Tibial nerve (tissue), 4 donors: ENCODE measurements around the gene TMEM132C. TPM values are rescaled to one million over a fixed set of nuclear protein-coding genes. Genes with fewer than 3 reads are reported as not detected.

Experiments used
- DNase-seq, 2 donors: peaks; one replicate each; pipeline ENCODE4 v3.0.0-alpha.2; 2019; ENCODE audit warnings: low spot score in 2 of 2
- H3K27ac ChIP-seq, 4 donors: fragments of 200-600 bp; sonication (generic) in 3 of 4; one replicate each; pipeline ENCODE4 v1.5.1; 2017 to 2019; ENCODE audit warnings: mild to moderate bottlenecking in 1 of 4
- H3K27me3 ChIP-seq, 2 donors: fragments of 200-600 bp; sonication (generic) in 1 of 2; one replicate each; pipeline versions ENCODE4 v1.5.1 to v1.6.0; 2017 to 2019
- H3K36me3 ChIP-seq, 3 donors: fragments of 200-600 bp; sonication (generic); one replicate each; pipeline ENCODE4 v1.5.1; 2018 to 2019
- H3K4me1 ChIP-seq, 4 donors: fragments of 200-600 bp; sonication (generic) in 3 of 4; one replicate each; pipeline ENCODE4 v1.5.1; 2017 to 2019
- H3K4me3 ChIP-seq, 4 donors: fragments of 200-600 bp; sonication (generic) in 3 of 4; one replicate each; pipeline ENCODE4 v1.5.1; 2017 to 2019; ENCODE audit warnings: mild to moderate bottlenecking in 1 of 4, moderate library complexity in 1 of 4
- H3K9me3 ChIP-seq, 4 donors: fragments of 200-600 bp; sonication (generic) in 3 of 4; one replicate each; pipeline ENCODE4 v1.5.1; 2017 to 2019
- EP300 ChIP-seq, 2 donors: sonication (generic); formaldehyde crosslinking; IDR thresholded peaks; one replicate each; pipeline ENCODE4 v1.6.1; 2017; ENCODE audit warnings: antibody characterized with exemption in 2 of 2, mild to moderate bottlenecking in 1 of 2
- POLR2A ChIP-seq, 2 donors: fragments of 450-650 bp; IDR thresholded peaks; one replicate each; pipeline ENCODE4 v1.6.1; 2017; ENCODE audit warnings: antibody characterized with exemption in 2 of 2, mild to moderate bottlenecking in 2 of 2, moderate library complexity in 2 of 2
- WGBS, 2 donors: methylation state at CpG; one replicate each; pipeline ENCODE4 v1.1.5; 2018; 5-methylcytosine and 5-hydroxymethylcytosine counted together
- total RNA-seq, 4 donors: library from RNA; depleted of rRNA; stranded (reverse); fragments of >200 nt; gene quantifications; one replicate each; pipeline ENCODE4 v1.1.0, GENCODE V29; 2016
- TF ChIP-seq, protein P1 (sequence below), 5 experiments: fragments of 200-600 bp in 3 of 5; fragments of 450-650 bp in 2 of 5; sonication (generic) in 3 of 5; IDR thresholded peaks; one replicate each; pipeline ENCODE4 v1.5.1; 2016 to 2019; ENCODE audit warnings: antibody characterized with exemption in 5 of 5, mild to moderate bottlenecking in 3 of 5, moderate library complexity in 2 of 5

TMEM132C gene
- total RNA-seq, 4 donors from 2014 or later: 8.2 to 17.4 (median 12.4) TPM

GRCh38 chr12:128455851-128456250, 188.9 kb downstream of the TMEM132C start:
- no peaks in the 10 kb centered on the region for H3K27me3 ChIP-seq
- no peaks in the 10 kb centered on the region for H3K36me3 ChIP-seq
- no peak for TF ChIP-seq EP300 (IDR thresholded peaks at IDR 0.05)
- TF ChIP-seq POLR2A (IDR thresholded peaks at IDR 0.05): no peak
- TF ChIP-seq, protein P1, sequence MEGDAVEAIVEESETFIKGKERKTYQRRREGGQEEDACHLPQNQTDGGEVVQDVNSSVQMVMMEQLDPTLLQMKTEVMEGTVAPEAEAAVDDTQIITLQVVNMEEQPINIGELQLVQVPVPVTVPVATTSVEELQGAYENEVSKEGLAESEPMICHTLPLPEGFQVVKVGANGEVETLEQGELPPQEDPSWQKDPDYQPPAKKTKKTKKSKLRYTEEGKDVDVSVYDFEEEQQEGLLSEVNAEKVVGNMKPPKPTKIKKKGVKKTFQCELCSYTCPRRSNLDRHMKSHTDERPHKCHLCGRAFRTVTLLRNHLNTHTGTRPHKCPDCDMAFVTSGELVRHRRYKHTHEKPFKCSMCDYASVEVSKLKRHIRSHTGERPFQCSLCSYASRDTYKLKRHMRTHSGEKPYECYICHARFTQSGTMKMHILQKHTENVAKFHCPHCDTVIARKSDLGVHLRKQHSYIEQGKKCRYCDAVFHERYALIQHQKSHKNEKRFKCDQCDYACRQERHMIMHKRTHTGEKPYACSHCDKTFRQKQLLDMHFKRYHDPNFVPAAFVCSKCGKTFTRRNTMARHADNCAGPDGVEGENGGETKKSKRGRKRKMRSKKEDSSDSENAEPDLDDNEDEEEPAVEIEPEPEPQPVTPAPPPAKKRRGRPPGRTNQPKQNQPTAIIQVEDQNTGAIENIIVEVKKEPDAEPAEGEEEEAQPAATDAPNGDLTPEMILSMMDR (IDR thresholded peaks at IDR 0.05): no peak
- H3K27ac ChIP-seq: no peak overlapping the region
- no peaks in the 10 kb centered on the region for H3K4me1 ChIP-seq
- peaks cover 0 to 11% (median 0%) of the 10 kb centered on the region in 4 donors for H3K9me3 ChIP-seq
- no peak overlapping the region for H3K4me3 ChIP-seq
- DNase-seq: no peak
- 44 to 56% methylated on average over 5 of the region's 5 CpGs for WGBS, 2 donors

GRCh38 chr12:128456922-128457321, 190.0 kb downstream of the TMEM132C start:
- no peak for DNase-seq
- 93 to 95% methylated on average over 3 of the region's 3 CpGs for WGBS, 2 donors
- Histone ChIP-seq H3K4me1 (no peaks in the 10 kb centered on the region), H3K27ac (no peak overlapping the region), H3K9me3 (peaks cover 0 to 14% (median 0%) of the 10 kb centered on the region in 4 donors), H3K4me3 (no peak overlapping the region), H3K36me3 (no peaks in the 10 kb centered on the region), H3K27me3 (no peaks in the 10 kb centered on the region)
- TF ChIP-seq, protein P1 (IDR thresholded peaks at IDR 0.05): no peak
- no peak for TF ChIP-seq POLR2A (IDR thresholded peaks at IDR 0.05)
- TF ChIP-seq EP300 (IDR thresholded peaks at IDR 0.05): no peak

DNA sequence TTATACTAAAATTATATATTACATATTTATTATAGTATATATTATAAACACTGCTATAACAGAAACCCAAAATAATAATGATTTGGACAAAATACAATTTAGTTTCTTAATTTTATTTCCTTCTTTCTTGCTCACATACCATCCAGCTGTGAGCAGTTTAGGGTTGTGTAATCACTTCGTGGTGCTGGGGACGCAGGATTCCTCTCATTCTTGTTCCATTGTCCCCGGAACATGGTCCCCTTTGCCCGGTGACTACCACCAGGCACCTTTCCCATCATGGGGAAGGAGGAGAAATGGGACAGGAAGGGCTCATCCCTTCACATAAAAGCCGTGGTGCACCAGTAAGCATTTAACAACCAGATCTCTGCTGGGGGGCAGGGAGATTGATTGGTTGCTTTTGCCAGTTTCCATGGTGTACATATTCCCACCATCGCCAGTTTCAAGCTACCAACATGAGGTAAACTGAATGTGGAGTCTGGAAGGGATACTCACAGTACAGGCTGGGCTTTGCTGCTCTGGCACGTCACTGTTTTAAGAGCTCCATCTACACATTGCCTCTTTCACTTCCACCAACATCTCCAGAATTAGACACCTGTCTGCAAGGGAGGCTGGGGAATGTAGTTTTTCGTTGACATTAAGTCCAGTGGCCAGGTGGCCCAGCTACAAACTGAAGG, 191.5 kb downstream of the TMEM132C start:
- H3K27me3 ChIP-seq: no peaks in the 10 kb centered on the region
- WGBS, 2 donors: 69 to 74% methylated on average over 8 of the region's 8 CpGs
- H3K36me3 ChIP-seq: no peaks in the 10 kb centered on the region
- peaks cover 0 to 17% (median 0%) of the 10 kb centered on the region in 4 donors for H3K9me3 ChIP-seq
- H3K27ac ChIP-seq: no peak overlapping the region
- DNase-seq: no peak
- no peak overlapping the region for H3K4me3 ChIP-seq
- H3K4me1 ChIP-seq: no peaks in the 10 kb centered on the region
- no peak for TF ChIP-seq EP300 (IDR thresholded peaks at IDR 0.05)
- TF ChIP-seq, protein P1 (IDR thresholded peaks at IDR 0.05): no peak
- no peak for TF ChIP-seq POLR2A (IDR thresholded peaks at IDR 0.05)

DNA sequence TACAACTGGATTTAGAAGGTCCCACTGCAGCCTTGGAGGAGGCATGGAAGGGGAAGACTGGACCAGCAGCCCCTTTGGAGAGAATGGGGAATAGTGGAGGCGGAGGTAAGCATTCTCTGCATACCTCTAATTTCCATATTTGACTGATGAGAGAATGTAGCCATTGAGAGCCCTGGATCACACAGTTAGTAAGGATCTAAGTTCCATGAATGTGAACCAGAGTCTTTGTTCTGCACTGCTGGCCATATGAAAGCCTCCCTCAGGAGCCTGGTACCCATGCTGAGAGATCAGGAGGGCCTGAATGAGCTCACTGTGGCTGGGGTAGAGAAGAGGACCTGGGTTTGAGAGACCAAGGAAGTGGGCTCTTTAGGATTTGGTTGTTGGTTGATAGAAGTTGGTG, 192.1 kb downstream of the TMEM132C start:
- H3K36me3 ChIP-seq: no peaks in the 10 kb centered on the region
- H3K27me3 ChIP-seq: no peaks in the 10 kb centered on the region
- TF ChIP-seq EP300 (IDR thresholded peaks at IDR 0.05) (no peak), POLR2A (IDR thresholded peaks at IDR 0.05) (no peak)
- TF ChIP-seq, protein P1 (IDR thresholded peaks at IDR 0.05): no peak
- DNase-seq: no peak
- no peak overlapping the region for H3K4me3 ChIP-seq
- H3K9me3 ChIP-seq: peaks cover 0 to 17% (median 0%) of the 10 kb centered on the region in 4 donors
- H3K27ac ChIP-seq: no peak overlapping the region
- H3K4me1 ChIP-seq: no peaks in the 10 kb centered on the region
- 59 to 70% methylated on average over 1 of the region's 1 CpG for WGBS, 2 donors

DNA sequence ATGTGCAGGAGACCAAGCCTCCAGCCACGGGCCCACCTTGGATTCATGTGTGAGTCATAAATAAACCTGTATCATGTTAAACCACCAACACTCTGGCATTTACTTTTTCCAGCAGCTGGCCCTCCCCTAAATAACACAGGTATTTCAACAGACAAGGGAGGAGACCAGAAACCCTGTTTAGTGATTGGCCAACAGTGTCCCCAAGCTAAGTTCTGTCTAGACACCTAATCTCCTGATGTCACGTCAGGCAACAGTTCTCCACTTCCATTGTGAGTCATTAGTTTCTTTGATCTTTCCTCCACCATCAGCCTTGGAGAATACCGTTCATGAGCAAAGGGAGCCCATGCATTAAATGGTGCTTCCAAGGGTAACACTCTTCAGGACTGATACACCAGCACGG, 196.9 kb downstream of the TMEM132C start:
- H3K36me3 ChIP-seq: no peaks in the 10 kb centered on the region
- no peaks in the 10 kb centered on the region for H3K4me1 ChIP-seq
- peaks cover 0 to 17% (median 0%) of the 10 kb centered on the region in 4 donors for H3K9me3 ChIP-seq
- no peaks in the 10 kb centered on the region for H3K27me3 ChIP-seq
- WGBS, 2 donors: 88 to 89% methylated on average over 4 of the region's 4 CpGs
- no peak overlapping the region for H3K4me3 ChIP-seq
- DNase-seq: no peak
- TF ChIP-seq POLR2A (IDR thresholded peaks at IDR 0.05) (no peak), EP300 (IDR thresholded peaks at IDR 0.05) (no peak)
- TF ChIP-seq, protein P1 (IDR thresholded peaks at IDR 0.05): no peak
- H3K27ac ChIP-seq: no peak overlapping the region
